Activated CD8-positive, alpha-beta memory T cell treated with anti-CD3 and anti-CD28 coated beads, Interleukin-2, amount 50 U/mL, for 48 hours (primary cell): ENCODE results near the gene ZNF385D.

Experiments used
- DNase-seq: peaks from one replicate; pipeline ENCODE4 v3.0.0-alpha.2; 2020

Gene ZNF385D

DNA sequence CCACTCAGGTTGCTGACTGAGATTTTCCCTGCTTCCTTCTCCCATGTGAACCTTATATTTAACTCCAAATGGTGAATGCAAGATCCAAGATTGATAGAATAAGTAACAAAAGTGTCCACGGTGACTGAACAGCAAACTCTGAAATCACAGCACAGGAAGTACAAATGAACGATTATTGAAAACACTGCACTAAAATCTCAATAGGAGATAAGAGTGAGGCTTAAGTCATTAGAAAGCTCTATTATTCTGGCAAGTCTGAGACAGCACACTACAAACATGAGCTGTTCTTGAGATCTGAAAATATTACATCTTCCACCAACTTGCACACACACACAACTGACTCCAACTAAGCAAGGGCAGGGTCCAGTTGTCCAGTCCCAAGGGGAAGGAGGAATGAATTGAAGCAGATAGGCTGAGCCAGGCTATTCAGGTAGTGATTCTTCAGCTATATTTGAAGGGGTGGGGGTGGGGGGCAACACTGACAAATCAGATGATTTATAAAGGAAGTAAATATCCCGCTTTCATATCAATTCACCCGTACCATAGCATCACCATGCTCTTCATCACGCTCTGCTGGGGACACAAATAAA is 2.9 kb downstream of the ZNF385D start:
- no peak for DNase-seq

DNA sequence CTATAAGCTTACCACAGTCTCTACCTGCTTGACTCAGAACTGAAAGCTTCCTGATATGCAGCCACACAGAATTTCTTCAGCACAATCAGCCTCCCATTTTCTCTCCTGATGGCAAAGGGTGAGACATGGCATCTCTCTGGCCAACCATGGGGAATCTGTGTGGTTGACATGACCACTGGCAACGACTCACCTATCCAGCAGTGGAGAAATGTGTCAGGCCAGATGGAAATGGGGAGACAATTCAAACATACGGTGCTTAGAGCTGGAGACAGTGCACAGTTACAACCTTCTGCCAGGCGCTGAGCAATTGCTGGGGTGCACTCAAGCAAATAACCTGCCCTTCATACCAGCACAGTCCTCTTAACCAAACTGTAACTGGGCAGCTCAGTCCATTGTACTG is 3.6 kb downstream of the ZNF385D start:
- DNase-seq = no peak

DNA sequence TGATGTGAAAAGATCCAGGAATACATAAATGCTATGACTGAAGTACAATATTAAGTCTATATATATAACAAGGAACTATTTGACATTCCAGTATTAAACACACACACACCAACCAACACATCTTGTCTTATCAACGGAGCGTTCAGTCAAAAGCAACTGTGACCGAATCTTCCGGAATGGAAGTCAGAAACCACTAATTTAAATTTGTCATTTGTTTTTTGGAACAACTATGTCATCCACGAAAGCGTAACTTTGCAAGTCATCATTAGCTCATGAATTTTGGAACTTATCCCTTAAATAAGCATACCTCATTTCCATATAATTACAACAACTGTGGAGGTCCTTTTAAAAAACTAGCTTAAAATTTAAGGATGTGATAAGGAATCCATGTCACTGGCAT is 5.0 kb downstream of the ZNF385D start:
- DNase-seq = no peak

DNA sequence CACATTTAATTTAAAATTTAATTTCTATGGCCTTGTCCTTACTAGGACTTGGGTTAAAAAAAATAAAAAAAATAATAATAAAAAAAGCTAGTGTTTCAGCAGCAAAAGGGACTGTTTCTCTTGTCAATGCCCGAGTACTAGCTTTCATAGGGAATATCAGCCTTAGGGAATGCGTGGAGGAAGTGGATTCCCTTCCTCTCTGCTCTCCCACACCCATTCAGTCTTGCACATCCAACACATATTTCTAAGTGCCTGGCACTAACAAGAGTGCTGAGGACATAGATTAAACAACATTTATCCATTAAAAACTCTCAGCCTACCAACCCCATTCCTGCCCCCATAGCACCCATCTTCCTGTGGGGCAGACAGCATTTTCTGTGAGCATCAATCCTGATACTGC is 6.2 kb downstream of the ZNF385D start:
- DNase-seq = no peak

DNA sequence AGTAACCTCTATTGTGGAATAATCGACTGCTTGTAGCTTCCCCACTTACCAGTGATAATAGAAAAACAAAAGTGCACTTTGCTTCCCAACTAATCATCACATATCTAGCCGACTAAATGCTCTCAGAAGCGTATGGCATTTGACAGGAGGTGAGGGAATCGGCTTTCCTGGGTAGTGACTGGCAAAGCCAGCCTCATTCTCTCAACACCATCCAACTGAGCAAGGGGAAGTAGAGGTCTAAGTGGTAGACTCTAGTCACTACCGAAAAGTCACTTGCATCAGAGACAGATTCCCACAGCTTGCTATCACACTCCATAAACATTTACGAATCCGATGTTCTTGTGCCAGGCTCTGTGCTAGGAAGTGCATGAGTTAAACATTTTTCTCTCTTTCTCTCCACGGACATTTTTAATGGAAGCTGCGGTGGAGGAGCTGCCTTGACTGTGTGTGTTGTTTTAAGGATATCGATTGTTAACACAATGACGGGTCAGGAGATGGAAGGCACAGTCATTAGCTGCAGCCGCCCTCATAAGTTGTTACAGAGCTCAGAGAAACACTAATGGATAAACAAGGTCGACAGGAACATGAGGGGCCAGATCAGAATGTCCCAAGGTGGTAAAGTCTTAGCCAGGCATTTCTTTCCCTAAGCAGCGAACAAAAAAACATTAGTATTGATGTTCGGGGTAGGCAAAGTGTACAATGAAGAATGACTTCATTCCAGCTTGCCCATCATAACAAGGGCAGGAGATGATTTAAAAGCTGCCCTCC is 11.9 kb downstream of the ZNF385D start:
- no peak for DNase-seq

DNA sequence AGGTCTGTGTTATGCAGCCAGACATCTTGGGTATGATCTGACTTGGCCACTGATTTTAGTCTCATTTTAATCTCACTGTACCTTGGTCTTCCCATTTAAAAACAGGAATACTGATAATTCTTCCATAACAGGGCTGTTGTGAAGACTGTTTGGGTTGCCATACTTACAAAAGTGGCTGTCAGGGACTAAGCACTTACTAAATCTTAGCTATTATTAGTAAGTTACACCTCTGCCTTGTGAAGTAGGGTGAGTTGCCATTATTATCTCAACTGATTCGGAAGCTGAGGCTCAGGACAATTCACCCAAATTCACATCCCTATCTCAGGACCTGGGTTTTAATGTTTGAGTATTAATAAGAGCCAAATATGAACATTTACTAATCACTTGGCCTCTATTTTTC is 12.7 kb downstream of the ZNF385D start:
- DNase-seq = no peak

DNA sequence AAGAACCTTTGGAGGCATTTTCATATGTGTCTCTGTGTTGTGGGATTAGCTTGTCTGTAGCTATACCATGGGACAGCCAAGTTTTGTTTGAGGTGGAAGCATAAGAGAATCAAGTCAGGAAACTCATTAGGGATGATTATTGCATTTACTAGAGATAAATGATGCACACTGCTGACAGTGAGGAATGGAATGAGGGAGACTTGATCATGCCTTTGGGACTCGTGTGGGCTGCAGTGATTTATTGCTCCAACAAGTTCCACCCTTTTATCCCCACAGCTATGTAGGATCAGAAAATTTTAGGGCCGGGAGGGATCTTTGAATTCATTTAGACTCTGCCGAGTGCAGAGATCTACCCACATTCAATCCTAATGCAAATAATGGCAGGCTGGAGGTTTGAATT is 16.3 kb downstream of the ZNF385D start:
- no peak for DNase-seq

DNA sequence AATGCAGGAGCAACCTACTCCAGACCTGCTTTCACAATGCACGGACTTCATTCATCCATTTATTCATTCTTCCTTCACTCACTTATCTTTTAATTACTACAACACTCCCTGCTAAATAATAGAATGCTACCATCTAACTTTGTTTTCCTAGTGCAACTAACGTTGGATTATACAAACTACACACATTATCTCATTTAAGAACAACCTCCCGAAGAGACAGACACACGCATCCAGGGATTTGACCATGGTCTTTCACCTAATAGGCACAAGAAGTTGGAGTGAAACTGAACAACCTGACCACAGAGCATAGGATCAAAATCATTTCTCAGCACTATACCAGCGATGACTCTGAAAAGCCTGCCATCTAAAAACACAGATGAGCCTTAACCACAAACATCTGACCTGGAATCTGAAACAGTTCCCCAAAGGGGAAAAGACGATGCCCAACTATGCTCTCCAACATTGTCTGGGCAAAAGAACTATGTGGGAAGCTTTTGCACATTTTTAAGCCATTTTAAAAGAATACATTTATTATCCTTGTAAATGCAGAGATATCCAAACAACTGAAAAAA is 21.0 kb downstream of the ZNF385D start:
- DNase-seq = no peak

DNA sequence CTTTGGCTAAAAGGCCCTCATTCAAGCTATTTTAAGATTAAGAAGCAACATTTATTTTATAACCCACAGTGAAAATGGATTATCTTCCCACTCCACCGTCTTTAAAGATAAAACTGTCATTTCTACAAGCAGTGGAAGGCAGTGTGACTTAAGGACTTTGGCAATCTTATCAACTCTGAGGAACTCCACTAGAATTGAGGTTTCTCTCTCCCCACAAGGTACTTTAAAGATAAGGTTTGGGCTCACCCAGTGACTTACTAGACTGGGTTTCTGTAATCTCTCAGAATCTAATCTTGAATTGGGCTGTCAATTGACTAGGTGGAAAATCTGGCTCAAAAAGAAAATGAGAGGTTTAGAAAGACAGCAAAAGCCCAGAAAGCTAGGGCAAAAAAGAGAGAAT is 21.7 kb downstream of the ZNF385D start:
- DNase-seq = no peak

DNA sequence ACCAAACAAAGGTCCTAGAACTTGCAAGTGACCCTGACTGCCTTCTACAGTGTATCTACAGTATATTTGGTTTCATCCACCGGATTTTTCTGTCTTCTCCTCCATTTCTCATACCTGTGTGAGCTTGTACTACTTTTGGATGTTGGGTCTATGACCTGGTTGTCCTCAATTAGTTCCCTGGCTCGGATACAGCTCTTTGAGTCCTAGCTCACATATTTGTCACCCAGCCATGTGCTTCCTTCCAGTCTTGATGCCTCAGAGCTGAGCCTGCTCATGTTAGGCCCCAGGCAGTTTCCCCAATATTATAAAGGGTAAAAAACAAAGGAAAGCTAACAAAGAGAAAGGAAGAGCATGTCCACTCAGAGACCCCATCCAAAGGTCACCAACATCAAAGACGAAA is 28.2 kb downstream of the ZNF385D start:
- DNase-seq = no peak

DNA sequence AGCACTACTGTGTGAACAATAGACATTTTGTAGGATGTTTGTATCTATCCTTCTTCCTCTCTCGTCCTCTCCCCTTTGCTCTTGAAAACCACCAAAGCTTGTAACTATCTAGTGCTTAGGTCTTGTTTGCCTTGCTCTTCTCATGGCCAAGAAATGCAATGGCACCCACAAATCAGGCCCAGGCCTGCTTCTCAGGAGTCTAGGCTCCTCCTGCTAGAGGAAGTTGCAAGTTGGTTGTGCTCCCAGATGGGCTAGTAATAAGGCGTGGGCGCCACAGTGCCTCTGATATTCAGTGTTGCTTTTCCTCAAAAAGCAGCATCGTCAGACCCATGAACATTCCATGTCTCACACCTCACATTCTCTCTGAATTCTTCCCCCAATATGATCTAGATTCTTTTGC is 28.7 kb downstream of the ZNF385D start:
- DNase-seq = no peak

DNA sequence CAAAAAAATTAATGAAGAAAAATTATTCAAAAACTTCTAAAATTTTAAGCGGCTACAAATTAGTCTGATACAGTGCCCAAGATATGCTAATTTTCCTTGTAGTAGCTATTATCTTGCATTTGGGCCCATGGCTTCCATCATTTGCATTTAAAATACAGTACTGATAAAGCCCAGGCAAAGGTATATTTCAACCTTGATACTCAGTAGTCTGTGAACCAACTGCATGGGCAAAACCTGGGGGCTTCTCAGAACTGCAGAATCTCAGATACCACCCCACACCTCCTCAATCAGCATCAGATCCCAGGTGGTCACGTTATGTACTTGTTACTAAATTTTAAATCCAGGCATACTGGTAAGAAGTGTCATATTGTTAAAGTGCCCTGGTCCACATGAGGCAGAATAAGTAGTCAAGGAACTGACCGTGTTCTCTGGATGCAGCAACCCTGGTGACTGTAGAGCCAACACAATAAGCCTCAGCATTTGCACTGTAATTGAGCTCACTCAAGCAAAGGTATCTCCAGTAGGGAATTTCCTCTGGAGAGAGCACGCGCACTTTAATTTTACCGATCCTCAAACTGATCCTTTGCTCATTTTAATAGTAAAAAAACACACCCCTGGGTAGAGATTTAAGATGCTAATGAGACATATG is 31.9 kb downstream of the ZNF385D start:
- no peak for DNase-seq

DNA sequence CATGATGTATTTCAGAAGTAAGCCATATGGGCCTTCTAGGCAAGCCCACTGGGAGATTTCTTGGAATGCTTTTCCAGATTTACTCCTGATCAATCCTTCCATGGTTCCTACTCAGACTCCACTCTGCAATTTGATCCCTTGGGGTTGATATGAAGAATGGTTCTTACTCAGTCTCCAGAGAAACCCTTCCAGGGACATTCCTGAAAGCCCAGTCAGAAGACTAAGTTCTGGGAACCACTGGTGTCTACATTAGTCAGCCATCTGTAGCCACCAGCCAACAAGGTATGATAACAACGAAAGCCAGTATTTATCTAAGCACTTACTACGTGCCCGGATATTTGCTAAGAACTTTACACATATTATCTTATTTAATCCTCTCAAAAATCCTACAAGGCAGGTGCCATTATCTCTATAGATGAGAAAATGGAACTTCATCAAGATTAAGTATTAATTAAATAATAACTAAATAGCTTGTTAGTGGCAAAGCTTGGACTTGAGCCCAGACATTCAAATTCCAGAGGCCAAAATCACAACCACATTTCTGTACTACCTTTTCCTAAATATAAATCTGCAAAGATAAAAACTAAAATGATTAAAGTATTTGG is 32.7 kb downstream of the ZNF385D start:
- no peak for DNase-seq

DNA sequence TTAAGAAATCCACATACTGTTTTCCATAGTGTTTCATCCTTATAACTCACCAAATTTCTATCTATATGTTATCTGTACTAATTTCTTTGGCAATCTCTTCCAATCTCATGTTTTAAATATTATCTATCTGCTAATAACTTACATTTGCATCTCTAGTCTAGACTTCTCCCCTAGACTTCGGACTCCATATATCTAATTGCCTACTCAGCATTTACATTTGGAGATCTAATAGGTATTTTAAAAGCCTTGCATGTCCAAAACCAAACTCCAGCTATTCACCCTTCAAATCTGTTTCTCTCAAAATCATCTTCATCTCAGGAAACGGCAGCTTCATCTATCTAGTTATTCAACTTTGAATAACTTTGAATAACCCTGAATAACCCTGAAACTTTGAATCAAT is 35.3 kb downstream of the ZNF385D start:
- DNase-seq = no peak

DNA sequence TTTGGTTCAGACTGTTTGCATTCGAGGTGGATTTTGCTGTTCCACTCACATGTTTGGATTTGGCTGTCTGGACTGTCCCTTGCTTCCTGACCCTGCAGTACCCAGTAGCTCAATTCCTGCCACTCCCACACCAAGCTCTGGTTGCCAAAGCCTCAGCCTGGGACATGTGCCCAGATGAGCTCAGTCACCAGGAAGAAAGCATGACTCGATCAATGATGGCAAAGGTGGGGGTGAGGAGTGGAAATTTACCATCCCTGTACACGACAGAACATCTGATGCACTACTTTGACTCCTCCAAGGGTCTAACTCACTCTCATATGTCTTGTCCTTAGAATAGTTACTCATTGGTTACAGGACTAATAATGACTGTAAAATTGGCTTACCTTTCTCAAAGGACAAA is 45.2 kb downstream of the ZNF385D start:
- no peak for DNase-seq

DNA sequence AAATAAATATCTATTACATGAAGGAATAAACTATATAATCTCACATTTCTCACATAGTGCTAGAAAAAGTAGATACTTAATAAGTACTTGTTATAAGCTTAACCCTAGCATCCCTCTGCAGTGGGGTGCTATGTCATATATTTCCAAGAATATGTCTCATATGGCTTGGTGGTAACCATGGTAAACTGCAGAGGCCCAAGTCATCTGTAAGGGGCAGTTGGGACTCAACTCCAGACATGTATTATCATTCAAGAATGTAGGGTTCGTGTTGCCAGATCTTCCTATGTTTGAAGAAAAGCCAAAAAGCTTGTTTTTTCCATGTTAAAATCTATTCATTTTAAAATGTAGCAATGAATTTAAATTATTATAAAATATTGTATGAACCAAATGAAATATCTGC is 46.2 kb downstream of the ZNF385D start:
- DNase-seq = no peak

DNA sequence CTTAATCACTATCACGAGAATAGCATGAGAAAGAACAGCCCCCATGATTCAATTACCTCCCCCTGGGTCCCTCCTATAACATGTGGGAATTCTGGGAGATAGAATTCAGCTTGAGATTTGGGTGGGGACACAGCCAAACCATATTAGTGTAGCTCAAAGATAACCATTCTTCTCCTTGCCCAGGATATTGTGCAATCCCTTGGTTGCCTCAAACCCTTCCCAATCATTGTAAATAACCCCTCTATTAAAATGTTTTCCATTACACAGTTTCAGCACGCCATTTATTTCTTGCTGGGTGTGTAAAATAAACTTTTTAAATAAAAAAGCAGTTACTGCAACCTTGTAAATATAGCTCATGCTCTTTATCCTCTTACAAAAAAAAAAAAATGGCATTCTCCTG is 47.7 kb downstream of the ZNF385D start:
- DNase-seq = no peak

DNA sequence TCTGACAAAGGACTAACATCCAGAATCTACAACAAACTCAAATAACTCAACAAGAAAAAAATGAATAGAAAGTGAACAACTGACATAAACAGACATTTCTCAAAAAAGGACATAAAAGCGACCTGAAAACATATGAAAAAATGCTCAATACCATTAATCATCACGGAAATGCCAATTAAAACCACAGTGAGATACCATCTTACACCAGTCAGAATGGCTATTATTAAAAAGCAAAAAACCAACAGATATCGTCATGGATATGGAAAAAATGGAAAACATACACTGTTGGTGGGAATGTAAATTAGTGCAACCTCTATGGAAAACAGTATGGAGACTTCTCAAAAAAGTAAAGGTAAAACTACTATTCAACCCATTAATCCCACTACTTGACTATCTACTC is 53.3 kb downstream of the ZNF385D start:
- no peak for DNase-seq

DNA sequence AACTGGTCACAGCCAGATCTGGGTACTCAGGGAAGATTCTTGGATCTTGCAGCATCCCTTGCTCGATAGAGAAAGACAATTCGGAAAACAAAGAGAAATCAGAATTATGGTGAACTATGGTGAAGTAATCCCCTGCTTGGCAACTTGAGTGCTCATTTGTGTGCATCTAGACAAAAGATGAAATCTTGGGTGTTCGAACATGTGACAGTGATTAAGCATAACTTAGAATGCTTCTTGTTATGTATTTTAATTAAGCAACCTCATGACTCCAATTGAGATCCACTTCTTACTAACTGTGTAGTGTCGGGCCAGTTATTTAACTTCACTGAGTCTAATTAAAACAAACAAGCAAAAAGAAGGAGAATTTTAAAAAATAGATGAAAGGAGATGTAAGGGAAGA is 56.5 kb downstream of the ZNF385D start:
- DNase-seq = no peak

DNA sequence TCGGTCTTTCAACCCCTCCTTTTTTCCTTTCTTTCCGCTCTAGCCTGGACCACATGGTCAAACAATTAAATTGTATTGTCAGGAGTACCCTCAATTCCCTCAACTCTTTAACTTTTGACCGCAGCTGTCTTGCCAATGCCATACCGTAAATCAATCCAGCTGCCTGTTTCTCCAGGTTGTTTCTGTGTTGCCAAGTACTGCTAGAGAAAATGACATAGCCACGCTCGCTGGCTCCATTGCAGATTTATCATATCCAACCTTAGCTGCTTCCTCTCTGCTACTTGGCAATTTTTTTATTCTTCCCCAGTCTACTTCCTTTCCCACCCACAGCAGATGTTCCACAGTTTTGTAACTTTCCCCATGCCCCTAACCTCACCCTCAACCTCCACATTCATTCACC is 60.0 kb downstream of the ZNF385D start:
- DNase-seq = no peak

DNA sequence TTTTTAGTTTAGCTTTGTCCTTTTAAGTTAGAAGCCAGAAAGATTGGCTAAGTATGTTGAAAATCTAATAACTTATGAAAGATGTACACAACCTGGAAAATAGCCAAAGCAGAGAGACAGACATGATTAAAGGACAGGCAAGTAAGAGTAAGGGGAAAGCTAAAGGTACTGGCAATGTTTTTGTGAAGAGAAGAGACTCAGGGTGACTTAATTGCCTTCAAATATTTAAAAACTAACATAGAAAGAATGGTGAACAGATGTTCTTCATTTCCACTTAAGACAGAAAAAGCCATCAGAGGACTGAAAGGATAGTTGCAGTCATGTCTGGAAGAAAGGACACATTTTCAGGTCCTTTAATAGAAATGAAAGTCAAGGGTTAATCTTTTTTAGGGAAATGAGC is 68.8 kb downstream of the ZNF385D start:
- no peak for DNase-seq

DNA sequence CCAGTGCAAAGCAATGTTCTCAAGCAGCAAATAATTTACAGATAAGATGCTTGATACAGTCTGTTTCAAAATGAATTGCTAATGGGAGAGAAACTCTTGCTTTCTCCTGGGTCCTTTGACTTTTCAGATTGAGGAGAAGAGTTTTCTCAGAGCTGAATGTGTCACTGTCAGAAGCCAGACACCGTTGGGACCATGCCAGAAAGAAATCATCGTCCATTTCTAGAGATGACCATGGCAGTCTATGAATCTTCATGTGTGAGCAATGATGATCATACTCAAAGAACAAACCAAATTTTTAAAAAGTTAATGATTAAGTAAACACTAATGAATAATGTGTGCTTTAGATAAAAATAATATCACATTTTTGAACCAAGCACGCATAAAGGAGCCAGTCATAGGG is 77.6 kb downstream of the ZNF385D start:
- no peak for DNase-seq

DNA sequence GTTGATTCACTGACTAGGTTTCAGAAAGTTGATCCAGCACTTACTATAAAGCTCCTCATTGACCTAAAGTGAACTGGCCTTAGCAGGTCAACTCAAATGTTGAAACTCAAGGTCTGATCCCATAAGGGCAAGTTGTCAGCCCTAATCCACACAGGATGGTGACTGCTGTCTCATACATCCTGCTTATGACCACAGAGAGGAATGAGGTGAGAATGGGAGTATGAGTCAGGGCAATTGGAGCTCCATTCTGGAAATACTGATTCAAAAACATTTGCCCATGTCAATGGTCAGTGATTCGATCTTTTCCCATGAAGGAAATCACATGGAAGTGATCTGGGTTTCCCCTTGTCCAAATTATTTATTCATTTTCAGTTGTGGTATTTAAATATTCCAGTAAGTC is 78.7 kb downstream of the ZNF385D start:
- DNase-seq = no peak

DNA sequence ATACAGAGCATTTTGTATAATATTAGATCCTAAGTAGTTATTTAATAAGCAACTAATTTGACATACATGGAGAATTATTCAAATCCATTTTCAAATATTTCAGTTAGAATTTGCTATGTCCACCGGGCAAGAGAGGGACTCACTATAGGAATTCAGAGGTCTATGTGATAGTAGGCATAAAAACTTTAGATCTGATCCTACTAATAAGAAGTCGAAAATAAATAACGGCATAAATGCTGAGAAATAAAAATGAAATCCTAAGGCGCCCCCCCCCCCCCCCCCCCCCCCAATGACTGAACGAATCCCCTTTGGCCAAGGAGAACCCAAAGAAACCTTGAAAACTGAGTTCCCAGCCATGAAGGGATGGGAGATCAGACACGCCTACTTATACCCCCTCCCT is 80.6 kb downstream of the ZNF385D start:
- DNase-seq = no peak
